Stimulated activated CD8-positive, alpha-beta memory T cell treated with anti-CD3 and anti-CD28 coated beads, Interleukin-15, amount 100 ng/mL, for 48 hours (primary cell): ENCODE data around the gene NRG2.

Experiments used
- DNase-seq, 2 donors: peaks; one replicate each; pipeline ENCODE4 v3.0.0-alpha.2; 2020; ENCODE audit warnings: low read depth in 2 of 2

NRG2 gene

DNA sequence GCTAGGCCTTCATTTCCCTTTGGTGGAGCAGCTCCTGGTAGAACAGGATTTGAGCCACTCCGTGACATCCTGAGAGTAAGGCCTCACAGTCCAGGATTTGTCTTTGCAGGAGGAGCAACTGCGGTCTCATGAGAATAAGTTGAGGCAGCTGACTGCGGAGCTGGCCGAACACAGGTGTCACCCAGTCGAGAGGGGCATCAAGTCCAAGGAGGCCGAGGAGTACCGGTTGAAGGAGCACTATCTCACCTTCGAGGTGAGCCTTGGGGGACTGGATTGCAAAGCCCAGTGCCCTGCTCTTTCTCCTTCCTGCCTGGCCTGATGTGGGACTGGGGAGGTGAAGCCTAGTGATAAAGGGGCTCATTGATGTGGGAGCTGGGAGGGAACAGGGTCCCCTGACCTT lies 203.2 kb downstream of the NRG2 start:
- DNase-seq: no peak

DNA sequence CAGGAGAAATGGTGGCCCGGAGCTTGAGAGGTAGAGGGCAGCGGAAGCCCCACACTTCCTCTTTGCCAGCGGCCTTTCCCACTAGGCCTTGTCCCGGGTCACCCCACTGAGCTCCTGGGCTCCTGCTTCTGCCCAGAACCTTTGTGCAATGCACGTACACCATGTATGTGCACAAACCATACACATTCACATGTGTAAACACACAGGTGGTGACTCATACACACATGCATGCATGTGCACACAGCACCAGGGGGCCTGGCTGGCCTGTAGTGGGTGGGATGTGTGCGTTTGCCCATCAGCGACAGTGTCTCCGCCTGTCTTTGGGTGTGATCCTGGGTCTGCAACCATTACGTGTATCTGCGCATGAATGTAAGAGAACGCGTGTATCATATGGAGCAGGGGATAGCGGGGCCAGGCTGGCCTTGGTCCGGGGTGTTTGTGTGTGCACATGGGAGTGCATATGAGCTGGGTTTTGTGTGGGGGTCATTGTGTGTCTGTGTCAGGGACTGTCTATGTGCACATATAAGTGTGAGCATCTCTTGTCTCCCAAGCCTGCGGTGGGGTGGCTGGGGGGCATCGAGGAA lies 203.8 kb downstream of the NRG2 start:
- DNase-seq: no peak

DNA sequence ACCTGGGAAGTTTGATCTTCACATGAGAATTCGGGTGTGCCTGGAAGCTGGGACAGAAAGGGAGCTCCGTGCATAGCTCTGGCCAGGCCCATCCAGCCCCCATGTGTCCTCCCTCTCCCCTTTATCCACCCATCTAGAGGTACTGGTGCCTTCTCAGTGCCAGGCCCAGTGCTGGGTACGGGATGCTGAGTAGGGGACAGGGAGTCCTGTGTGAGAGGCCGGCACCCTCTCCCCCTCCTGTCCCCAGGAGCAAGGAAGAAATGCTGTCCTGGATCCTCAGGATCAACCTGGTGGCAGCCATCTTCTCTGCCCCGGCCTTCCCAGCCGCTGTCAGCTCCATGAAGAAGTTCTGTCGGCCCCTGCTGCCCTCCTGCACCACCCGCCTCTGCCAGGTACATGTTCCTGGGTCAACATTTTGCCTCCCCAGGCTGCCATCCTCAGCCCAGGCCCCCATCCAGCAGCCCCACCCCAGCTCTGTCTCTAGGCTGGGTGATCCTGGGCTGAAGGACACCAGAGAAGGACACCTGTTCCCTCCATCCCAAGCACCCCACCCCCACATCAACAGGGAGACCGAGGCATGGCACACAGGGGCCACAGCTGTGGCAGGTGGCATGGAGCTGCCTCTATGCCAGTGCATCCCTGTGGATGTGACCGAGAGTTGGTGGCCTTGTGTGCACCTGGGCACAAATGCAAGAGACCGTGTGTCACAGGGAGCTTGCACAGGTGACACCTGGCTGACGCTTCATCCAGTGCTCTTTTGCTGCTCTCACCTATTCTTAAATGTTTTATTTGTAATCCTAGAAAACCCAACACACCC lies 204.5 kb downstream of the NRG2 start:
- no peak for DNase-seq

DNA sequence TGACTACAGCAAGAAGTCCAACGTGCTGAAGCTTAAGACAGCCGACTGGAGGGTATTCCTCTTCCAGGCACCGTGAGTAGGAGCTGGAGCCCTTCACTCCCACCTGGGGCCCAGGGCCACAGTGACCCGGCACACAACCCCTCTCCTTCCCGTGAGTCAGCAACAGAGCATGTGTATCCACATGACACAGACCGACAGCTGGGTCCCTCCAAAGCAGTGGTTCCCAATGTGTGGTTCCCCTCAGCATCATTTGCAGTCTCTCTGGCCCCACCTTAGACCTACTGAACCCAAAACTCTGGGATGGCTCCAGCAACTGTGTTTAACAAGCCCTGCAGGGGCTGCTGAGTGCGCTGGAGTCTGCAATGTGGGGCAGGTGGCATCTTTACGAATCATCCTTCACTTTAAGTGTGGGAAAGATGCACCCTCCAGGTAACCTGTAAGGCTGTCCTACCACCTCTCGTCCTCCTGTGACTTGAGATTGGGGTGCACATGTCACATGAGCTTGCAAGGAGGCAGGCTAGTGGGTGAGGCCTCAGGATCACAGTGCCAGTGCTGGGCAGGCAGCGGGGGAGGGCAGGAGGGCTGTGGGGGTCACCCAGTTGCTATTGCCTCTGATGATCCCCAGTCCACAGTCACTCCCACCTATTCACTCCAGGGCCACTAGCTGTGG lies 205.3 kb downstream of the NRG2 start:
- DNase-seq: no peak

DNA sequence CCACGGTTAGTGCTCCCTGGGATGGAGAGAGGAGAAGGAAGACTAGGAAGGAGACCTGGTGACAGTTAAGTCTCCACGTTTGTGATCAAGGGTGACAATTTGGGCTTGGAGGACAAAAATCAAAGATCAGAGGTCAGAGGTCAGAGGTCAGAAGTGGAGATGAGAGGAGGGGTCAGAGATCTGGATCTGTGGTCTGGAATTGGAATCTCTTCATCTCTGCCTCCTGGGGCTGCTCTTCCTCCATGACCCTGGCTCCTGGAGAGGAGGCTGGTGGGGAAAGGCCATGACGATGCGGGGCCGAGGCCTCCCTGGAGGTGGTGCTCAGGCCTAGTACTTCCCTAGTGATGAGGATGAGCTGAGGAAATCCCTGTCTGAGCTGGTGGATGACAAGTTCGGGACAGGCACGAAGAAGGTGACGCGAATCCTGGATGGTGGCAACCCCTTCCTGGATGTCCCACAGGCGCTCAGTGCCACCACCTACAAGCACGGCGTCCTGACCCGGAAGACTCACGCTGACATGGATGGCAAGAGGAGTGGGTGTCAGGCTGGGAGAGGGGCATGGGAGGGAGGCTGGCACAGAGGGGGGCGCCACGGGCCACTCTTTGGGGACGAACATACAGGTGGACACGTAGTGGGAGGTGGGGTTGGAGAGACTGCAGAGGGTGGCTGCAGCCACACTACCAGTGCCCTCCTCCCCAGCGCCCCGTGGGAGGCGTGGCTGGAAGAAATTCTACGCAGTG lies 206.5 kb downstream of the NRG2 start:
- DNase-seq: no peak

DNA sequence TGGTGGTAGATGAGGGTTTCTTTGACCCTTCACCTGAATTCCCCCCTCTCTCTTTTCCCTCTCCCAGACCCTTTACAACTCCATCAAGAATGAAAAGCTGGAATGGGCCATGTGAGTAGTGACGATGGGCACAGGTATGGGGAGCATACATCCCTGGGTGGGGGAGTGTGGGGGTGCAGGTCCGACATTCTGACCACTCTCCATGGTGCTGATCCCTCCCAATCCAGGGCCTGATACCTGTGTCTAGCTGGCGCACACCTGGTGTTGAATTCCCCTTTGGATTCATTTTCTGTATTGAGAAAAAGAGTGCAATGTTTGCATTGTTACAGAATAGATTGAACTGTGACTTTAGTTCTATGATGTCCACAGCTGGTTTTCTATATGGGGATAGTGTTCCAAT lies 207.4 kb downstream of the NRG2 start:
- DNase-seq: no peak

DNA sequence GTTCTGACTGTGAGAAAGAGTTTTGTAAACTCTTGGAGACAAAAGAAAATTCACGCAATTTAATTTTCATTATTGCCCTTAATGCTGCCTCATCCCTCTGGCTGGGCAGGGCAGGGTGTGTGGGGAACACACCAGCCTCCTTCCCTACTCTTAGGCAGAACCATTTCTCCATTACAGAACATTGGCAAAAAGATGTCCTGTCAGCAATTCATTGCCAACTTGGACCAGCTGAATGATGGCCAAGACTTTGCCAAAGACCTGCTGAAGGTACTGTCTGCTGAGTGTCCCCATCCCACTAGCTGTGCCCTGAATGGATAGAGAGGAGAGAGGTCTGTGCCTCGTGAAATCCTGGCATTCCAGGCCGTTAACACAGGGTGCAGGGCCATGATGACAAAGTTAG lies 209.6 kb downstream of the NRG2 start:
- no peak for DNase-seq

DNA sequence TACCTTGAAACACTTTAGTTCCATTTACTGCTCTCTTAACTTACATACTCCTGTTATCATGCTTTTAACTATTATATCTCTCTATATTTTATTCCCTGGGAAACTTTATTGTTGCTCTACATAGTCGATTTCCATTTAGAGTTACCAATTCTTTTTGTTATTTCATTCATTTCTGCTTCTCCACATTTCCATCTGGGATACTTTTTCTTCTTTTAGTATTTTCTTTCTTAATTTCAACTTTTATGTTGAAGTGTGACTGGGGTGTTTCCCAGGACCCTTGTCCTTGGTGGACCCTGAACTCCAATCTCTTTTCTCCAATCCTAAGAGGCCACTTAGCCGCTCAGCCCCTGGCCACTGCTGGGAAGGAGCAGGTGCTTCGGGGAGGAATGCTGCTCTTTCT lies 211.5 kb downstream of the NRG2 start:
- DNase-seq: no peak

DNA sequence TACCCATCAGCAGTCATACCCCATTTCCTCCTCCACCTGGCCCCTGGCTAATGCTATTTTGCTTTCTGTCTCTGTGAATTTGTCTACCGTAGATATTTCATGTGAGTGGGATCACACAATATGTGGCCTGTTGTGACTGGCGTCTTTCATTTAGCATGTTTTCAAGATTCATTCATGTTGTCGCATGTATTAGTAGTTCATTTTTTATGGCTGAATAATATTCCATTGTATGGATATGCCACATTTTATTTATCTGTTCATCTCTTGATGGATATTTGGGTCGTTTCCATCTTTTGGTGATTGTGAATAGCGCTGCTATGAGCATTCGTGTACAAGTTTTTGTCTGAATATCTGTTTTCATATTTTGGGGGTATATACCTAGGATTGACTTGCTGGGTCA lies 213.6 kb downstream of the NRG2 start:
- no peak for DNase-seq

DNA sequence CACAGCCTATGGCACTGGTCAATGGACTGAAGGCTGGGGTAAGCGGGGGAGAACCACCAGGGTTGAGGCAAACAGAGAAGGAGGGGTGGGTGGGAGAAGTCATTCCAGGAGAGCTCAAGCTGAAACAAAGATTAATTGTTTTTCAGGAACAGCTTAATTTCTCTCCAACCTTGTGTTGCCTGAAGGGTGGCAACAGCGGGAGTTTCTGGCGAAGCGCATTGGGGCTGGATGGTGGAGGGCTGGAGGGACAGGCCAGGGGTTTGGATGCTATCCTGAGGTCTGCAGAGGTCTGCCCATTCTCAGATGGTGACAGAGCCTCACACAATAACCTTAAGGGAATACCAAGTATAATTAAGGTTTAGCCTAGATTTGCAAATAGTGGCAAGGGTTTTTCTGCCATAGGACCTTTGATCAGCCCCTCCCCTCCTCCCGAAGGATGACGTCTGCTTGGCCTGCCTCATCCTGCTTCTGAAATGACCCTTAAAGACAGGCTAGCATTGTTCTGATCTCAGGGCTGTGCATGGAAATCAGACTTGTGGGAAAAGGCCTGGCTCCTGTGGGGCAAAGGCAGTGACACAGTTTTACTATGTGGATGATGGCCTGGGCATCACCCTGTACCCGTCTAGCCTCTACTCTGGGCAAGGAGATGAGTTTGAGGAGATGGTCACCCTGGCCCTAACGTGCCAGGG lies 214.7 kb downstream of the NRG2 start:
- DNase-seq: no peak

DNA sequence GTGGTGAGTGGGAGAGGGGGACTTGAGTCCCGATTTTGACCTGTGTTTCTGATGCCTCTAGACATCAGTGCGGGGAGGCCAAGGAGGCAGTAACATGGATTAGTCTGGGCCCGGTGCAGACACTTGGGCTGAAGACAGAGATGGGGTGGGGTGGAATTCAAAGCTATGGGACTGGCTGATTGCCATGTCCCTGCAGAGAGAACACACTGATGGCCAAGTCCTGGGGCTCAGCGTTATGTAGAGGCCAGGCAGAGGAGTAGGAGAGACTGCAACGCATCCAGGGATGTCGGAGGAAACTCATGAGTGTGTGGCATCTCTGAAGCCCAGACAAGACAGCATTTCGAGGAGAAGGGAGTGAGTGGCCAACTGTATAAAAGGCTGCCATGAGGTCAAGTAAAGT lies 217.4 kb downstream of the NRG2 start:
- no peak for DNase-seq

DNA sequence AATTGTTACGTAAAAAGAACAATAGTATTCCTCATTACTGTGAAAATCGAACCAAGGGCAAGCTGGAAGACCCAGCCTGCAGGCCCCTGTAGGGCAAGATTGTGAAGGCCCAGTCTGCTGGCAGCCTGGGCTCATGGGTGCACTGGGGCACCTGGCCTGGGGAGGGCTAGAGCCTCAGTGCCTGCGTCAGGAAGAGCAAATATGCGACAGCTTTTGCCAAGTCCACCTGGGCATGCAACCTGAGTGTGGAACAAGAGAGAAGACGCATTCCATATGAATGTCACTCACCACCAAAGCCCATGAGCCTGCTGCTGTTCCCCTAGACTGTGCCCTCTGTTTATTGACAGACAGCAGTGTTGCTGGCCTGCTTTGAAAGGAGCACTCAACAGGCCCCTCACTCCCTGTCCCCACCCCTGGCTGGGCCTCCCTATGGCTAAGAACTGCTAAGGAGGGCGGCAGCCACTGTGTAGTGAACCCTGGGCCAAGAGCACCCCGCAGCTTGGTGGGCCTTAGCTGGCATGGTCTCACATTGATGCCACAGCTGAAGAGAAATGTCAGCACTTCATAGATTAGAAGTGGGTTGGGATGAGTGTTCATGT lies 219.2 kb downstream of the NRG2 start:
- no peak for DNase-seq

DNA sequence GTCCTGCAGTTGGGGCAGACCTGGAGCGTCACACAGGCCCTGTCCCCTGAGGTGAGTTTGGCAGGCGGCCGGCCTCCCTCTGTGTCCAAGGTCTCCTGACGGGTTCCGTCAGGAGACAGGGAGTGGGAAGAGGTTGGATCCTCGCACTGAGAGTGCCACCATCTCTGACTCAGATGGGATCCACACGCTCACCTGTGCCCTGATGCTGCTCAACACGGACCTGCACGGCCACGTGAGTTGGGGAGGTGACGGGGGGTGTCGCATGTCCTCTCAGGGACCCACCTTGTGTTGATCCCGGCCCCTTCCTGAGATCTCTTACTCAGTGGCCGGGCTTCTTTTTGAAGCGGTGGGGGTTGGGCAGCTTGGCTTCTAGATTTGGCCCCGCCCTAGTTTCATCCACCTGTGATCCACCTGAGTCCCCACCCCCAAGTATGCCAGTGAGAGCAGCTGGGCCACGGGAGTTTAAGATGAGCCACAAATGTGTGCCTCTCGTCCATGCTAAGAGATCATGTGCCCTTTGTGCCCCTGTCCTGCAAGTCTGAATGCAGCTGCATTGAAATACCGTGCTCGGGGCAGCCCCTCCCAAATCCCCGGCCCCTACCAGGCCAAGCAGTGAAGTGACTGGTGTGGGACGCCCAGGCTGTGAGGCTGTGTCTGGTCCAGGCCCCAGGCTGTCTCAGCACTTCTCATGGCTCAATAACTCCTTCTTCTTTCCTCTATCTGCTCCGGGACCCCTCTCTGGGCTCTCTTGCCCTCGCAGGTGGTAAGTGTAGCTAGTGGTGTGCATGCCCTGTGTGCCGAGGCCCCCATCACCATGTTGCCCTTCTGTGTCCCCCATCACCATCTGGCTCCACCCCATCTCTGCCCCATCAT lies 220.3 kb downstream of the NRG2 start:
- no peak for DNase-seq

DNA sequence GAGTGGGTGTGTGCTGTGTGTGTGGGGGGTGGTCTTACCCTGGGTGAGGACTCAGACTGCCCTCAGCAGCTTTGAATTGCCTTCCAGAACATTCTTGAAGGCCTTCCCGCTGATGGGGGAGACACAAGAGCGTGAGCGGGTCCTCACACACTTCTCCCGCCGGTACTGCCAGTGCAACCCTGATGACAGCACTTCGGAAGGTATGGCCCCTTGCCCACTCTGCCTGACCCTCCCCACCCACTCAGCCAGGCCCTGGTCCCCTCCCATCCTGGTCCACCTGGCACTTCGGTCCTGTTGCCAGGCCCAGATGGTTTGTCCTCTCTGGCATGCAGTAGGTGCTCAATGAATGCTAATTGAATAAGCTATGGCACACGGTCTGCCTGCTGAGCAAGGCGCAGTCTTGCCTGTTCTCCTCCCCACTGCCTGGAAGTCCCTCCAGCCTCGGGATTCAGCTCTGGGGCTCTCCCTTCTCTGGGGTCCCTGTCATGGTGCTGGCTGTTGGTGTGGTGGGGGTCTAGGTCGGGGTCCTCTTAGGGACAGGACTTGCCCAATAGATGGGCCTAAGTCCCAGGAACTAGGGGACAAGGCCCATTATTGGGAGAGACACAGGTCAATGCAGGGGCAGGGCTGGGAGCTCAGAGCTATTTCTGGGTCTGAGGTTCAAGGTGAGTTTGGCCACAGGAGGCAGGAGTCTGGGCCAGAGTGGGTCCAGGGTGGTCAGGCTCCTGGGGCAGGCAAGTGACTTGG lies 221.1 kb downstream of the NRG2 start:
- no peak for DNase-seq

DNA sequence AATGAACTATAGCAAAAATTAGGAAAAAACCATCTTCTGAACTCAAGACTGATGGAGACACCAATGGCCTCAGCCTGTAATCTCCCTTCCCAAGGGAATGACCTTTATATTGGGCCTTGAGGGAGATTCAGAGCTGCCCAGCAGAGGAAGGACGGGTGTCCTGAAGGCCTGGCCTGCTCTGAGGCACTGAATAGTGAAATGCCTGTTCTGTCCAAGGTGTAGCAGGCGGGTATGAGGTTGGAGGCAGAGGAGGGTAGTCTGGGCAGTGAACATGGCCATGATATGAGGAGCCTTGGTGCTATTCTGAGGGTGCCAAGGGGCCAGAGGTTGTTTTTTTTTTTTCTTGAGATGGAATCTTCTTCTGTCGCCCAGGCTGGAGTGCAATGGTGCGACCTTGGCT lies 222.5 kb downstream of the NRG2 start:
- DNase-seq: no peak

DNA sequence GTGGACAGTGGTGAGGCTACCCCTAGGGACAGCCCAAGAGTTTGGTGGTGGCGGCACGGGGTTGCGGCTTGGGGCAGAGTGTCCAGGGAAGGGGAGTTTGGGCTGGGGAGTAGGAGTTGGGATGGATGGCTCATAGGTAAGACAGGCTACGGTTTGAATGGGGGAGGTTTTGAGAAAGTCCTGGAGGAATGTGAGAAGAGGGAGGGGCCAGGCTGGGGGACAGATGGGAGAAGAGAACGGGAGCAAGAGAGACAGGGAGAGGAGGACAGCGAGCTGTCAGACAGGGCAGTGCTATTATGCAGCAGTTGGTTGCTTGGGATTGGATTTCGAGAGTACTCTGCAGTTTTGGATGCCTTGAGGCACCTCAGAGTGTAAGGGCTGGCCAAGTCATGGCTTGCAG lies 223.0 kb downstream of the NRG2 start:
- DNase-seq: no peak

DNA sequence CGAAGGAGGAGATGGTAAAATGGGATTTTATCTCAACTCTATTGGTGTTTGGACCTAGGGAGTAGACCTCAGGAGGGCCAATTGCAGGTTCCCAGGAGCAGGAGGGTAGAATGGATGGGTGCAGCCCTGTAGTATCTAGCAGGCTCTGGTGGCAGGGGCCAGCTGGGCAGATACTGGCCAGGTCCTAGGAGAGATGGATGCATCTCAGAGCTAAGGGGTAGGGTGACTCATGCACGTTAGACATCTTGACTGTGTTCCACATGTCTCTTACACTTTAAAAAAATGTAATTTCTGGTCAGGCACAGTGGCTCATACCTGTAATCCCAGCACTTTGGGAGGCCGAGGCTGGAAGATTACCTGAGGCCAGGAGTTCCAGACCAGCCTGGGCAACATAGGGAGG lies 225.1 kb downstream of the NRG2 start:
- no peak for DNase-seq

DNA sequence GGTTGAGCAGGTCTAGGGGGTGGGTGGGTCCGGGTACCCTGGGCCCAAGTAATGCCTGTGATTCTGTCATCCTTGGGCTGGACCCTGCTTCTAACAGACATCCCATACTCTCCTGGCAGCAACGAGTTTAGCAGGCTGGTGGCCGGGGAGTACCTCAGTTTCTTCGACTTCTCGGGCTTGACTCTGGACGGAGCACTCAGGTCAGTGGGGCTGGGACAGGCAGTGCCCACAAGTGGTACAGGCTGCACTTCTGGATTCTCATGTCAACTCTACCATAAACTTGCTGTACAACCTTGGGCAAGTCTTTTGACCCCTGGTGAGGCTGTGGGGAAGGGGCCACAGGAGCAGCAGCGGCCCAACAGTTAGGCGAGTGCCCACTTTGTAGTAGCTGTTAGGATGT lies 225.7 kb downstream of the NRG2 start:
- DNase-seq: no peak

DNA sequence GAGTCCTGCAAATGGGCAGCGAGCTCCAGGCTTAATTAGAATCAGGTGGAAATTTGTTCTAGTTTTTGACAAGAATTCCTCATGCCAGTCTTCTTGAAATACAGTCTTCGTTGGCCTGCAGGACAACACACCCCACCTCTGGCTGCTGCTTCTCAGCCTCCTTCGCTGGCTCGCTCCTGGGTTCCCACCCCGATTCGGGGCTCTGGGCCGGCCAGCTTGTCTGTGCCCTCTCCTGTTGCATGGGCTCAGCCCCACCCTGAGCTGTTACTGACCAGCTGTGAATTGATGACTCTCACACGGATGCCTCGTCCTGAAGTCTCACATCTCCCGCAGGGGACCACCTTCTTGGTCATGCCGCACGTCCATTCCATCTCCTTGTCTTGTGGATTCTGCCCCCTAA lies 226.5 kb downstream of the NRG2 start:
- no peak for DNase-seq
